OCI-LY3 (cell line): ENCODE results near the gene PLA2G4D.

Source experiments
- CTCF ChIP-seq: fragments of 200-600, 300-600 bp; sonication (generic); IDR thresholded peaks from 2 replicates; pipeline ENCODE4 v1.5.1; 2014; ENCODE audit warnings: antibody characterized with exemption, low read length, low read depth
- EZH2phosphoT487 ChIP-seq: fragments of 200-600 bp; shearing (Covaris generic); IDR thresholded peaks from 2 replicates; pipeline ENCODE4 v1.6.1; 2018; ENCODE audit warnings: antibody characterized with exemption, mixed run types, low read depth

GRCh38 chr15:42133356-42133755 is 39.0 kb upstream of the PLA2G4D start:
- no peak for TF ChIP-seq CTCF
- TF ChIP-seq EZH2phosphoT487: no peak
